Sigmoid colon (tissue), 3 donors: ENCODE data around the gene RB1.

Experiments used
- CTCF ChIP-seq, 4 experiments: fragments of 450-650 bp in 3 of 4; fragments of 200-600 bp in 1 of 4; IDR thresholded peaks; one replicate each; pipeline ENCODE4 v1.5.1; 2016 to 2019; ENCODE audit warnings: antibody characterized with exemption in 4 of 4, mild to moderate bottlenecking in 3 of 4, moderate library complexity in 2 of 4
- POLR2A ChIP-seq, 2 donors: fragments of 450-650 bp; IDR thresholded peaks; one replicate each; pipeline ENCODE4 v1.6.1; 2016; ENCODE audit warnings: antibody characterized with exemption in 2 of 2, mild to moderate bottlenecking in 2 of 2, moderate library complexity in 2 of 2

DNA sequence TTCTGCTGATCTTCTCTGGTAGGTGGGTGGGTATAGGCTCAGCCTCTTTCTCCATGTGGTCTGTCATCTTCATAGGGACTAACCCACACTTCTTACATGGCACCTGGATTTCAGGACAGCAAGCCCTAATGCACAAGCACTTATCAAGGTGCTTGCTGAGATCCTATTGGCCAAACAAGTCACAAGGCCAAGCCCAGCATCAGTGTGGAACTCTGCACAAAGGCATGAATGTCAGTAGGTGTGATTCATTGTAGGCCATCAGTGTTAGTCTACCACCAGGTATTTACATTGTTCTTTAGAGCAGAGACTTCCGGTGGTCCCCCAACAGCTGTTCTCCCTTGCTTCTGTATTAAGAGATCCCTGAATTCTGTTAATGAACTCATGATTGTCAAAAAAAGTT lies 8.3 kb upstream of the RB1 start:
- TF ChIP-seq POLR2A (IDR thresholded peaks at IDR 0.05): no peak
- no peak for TF ChIP-seq CTCF (IDR thresholded peaks at IDR 0.05)
